Measurements from ENCODE around the gene TLX1.

Gene TLX1

GRCh38 chr10:101157756-101158458, 26.8 kb downstream of the TLX1 start:
- no peak for DNase-seq (ENCODE audit: low read depth in 1 of 2, low spot score in 1 of 2)
- no peak for TF ChIP-seq JUND (IDR thresholded peaks at IDR 0.05; ENCODE audit: low read depth)
- in situ Hi-C loops (cut with HindIII; ENCODE audit: low pct_unique_long_range_greater_than_20kb, low sequenced_read_pairs), result no loop called here

GRCh38 chr10:101158459-101159058, 27.5 kb downstream of the TLX1 start:
- no peak for TF ChIP-seq JUND (IDR thresholded peaks at IDR 0.05; ENCODE audit: low read depth)
- DNase-seq (ENCODE audit: low read depth in 1 of 2, low spot score in 1 of 2), result no peak
- in situ Hi-C loops (cut with HindIII; ENCODE audit: low pct_unique_long_range_greater_than_20kb, low sequenced_read_pairs), result no loop called here

- peak; percentile 85 to 88 for DNase-seq (ENCODE audit: low read depth in 1 of 2, low spot score in 1 of 2)
- in situ Hi-C loops (cut with HindIII; ENCODE audit: low pct_unique_long_range_greater_than_20kb, low sequenced_read_pairs), result no loop called here
- no peak for TF ChIP-seq JUND (IDR thresholded peaks at IDR 0.05; ENCODE audit: low read depth)
These were observed 30.6 kb downstream of the TLX1 start for GRCh38 chr10:101161494-101162299.

- no peak for TF ChIP-seq JUND (IDR thresholded peaks at IDR 0.05; ENCODE audit: low read depth)
- in situ Hi-C loops (cut with HindIII; ENCODE audit: low pct_unique_long_range_greater_than_20kb, low sequenced_read_pairs), result no loop called here
- DNase-seq (ENCODE audit: low read depth in 1 of 2, low spot score in 1 of 2), result no peak
These were observed 31.6 kb downstream of the TLX1 start for GRCh38 chr10:101162677-101163076.

GRCh38 chr10:101164020-101164419, 32.9 kb downstream of the TLX1 start:
- no peak for DNase-seq (ENCODE audit: low read depth in 1 of 2, low spot score in 1 of 2)
- in situ Hi-C loops (cut with HindIII; ENCODE audit: low pct_unique_long_range_greater_than_20kb, low sequenced_read_pairs), result no loop called here
- no peak for TF ChIP-seq JUND (IDR thresholded peaks at IDR 0.05; ENCODE audit: low read depth)

GRCh38 chr10:101165736-101166135, 34.6 kb downstream of the TLX1 start:
- no peak for DNase-seq (ENCODE audit: low read depth in 1 of 2, low spot score in 1 of 2)
- in situ Hi-C loops (cut with HindIII; ENCODE audit: low pct_unique_long_range_greater_than_20kb, low sequenced_read_pairs), result no loop called here
- no peak for TF ChIP-seq JUND (IDR thresholded peaks at IDR 0.05; ENCODE audit: low read depth)

GRCh38 chr10:101166430-101166829, 35.3 kb downstream of the TLX1 start:
- DNase-seq (ENCODE audit: low read depth in 1 of 2, low spot score in 1 of 2), result no peak
- in situ Hi-C loops (cut with HindIII; ENCODE audit: low pct_unique_long_range_greater_than_20kb, low sequenced_read_pairs), result no loop called here
- TF ChIP-seq JUND (IDR thresholded peaks at IDR 0.05; ENCODE audit: low read depth), result no peak

- no peak for TF ChIP-seq JUND (IDR thresholded peaks at IDR 0.05; ENCODE audit: low read depth)
- DNase-seq (ENCODE audit: low read depth in 1 of 2, low spot score in 1 of 2), result no peak
- in situ Hi-C loops (cut with HindIII; ENCODE audit: low pct_unique_long_range_greater_than_20kb, low sequenced_read_pairs), result no loop called here
These were observed 41.6 kb downstream of the TLX1 start for GRCh38 chr10:101172741-101173140.

- in situ Hi-C loops (cut with HindIII; ENCODE audit: low pct_unique_long_range_greater_than_20kb, low sequenced_read_pairs), result no loop called here
- TF ChIP-seq JUND (IDR thresholded peaks at IDR 0.05; ENCODE audit: low read depth), result no peak
- DNase-seq (ENCODE audit: low read depth in 1 of 2, low spot score in 1 of 2), result no peak
These were observed 43.2 kb downstream of the TLX1 start for GRCh38 chr10:101174319-101174718.

- no peak for TF ChIP-seq JUND (IDR thresholded peaks at IDR 0.05; ENCODE audit: low read depth)
- DNase-seq (ENCODE audit: low read depth in 1 of 2, low spot score in 1 of 2), result no peak
- in situ Hi-C loops (cut with HindIII; ENCODE audit: low pct_unique_long_range_greater_than_20kb, low sequenced_read_pairs), result no loop called here
These were observed 45.5 kb downstream of the TLX1 start for GRCh38 chr10:101176577-101176976.

GRCh38 chr10:101182936-101183335, 51.8 kb downstream of the TLX1 start:
- no peak for DNase-seq (ENCODE audit: low read depth in 1 of 2, low spot score in 1 of 2)
- TF ChIP-seq JUND (IDR thresholded peaks at IDR 0.05; ENCODE audit: low read depth), result no peak
- in situ Hi-C loops (cut with HindIII; ENCODE audit: low pct_unique_long_range_greater_than_20kb, low sequenced_read_pairs), result no loop called here

- no peak for DNase-seq (ENCODE audit: low read depth in 1 of 2, low spot score in 1 of 2)
- no peak for TF ChIP-seq JUND (IDR thresholded peaks at IDR 0.05; ENCODE audit: low read depth)
- in situ Hi-C loops (cut with HindIII; ENCODE audit: low pct_unique_long_range_greater_than_20kb, low sequenced_read_pairs), result no loop called here
These were observed 52.5 kb downstream of the TLX1 start for GRCh38 chr10:101183458-101184183.

All from T47D (cell line).